Mucosa of stomach (tissue), 1 donor: ENCODE measurements around the gene HAUS5.

Experiments used
- H3K27me3 ChIP-seq: one replicate; pipeline ENCODE4 v1.7.0; 2013; ENCODE audit warnings: mild to moderate bottlenecking, low read length; ENCODE audit not compliant: control insufficient read depth, insufficient read depth
- H3K36me3 ChIP-seq: one replicate; pipeline ENCODE4 v1.7.0; 2013; ENCODE audit warnings: low read length; ENCODE audit not compliant: control insufficient read depth, insufficient read depth
- H3K4me1 ChIP-seq: one replicate; pipeline ENCODE4 v1.7.0; 2013; ENCODE audit warnings: mild to moderate bottlenecking, low read length; ENCODE audit not compliant: control insufficient read depth, insufficient read depth
- H3K4me3 ChIP-seq: one replicate; pipeline ENCODE4 v1.7.0; 2013; ENCODE audit warnings: low read length
- H3K9ac ChIP-seq: one replicate; pipeline ENCODE4 v1.7.0; 2013; ENCODE audit warnings: mild to moderate bottlenecking, low read length, moderate library complexity
- H3K9me3 ChIP-seq: one replicate; pipeline ENCODE4 v1.7.0; 2013; ENCODE audit warnings: mild to moderate bottlenecking, low read length, moderate library complexity; ENCODE audit not compliant: control insufficient read depth
- donor health status: Pancreatic carcinoma.

HAUS5 gene

GRCh38 chr19:35612559-35613321 lies at the start of gene HAUS5:
HAUS5 (plus strand) TSS chr19:35612735; CDS start chr19:35612795, 60 bp downstream.
- H3K27me3 ChIP-seq: no peaks in the 10 kb centered on the region
- no peaks in the 10 kb centered on the region for H3K9me3 ChIP-seq
- H3K4me3 ChIP-seq: peak within 1 kb of the TSS; percentile 66
- H3K4me1 ChIP-seq: peaks cover 13% of the 10 kb centered on the region
- peak within 1 kb of the TSS; percentile 95 for H3K9ac ChIP-seq
- H3K36me3 ChIP-seq: no peaks in the 10 kb centered on the region

GRCh38 chr19:35562776-35563175 lies 49.8 kb upstream of the HAUS5 start:
- peaks cover 31% of the 10 kb centered on the region for H3K27me3 ChIP-seq
- no peak overlapping the region for H3K9ac ChIP-seq
- H3K4me3 ChIP-seq: no peak overlapping the region
- no peaks in the 10 kb centered on the region for H3K9me3 ChIP-seq
- no peaks in the 10 kb centered on the region for H3K36me3 ChIP-seq
- peaks cover 7% of the 10 kb centered on the region for H3K4me1 ChIP-seq

- H3K9ac ChIP-seq: no peak within 1 kb of the TSS
- peaks cover 27% of the 10 kb centered on the region for H3K27me3 ChIP-seq
- H3K36me3 ChIP-seq: no peaks in the 10 kb centered on the region
- no peak within 1 kb of the TSS for H3K4me3 ChIP-seq
- no peaks in the 10 kb centered on the region for H3K9me3 ChIP-seq
- peaks cover 2% of the 10 kb centered on the region for H3K4me1 ChIP-seq
Measured at GRCh38 chr19:35563207-35563829, 49.2 kb upstream of the HAUS5 start, which contains the start of gene ATP4A. ATP4A (minus strand) TSS chr19:35563658; CDS start chr19:35563629, 29 bp downstream.

- H3K4me1 ChIP-seq: no peaks in the 10 kb centered on the region
- H3K36me3 ChIP-seq: no peaks in the 10 kb centered on the region
- peaks cover 10% of the 10 kb centered on the region for H3K27me3 ChIP-seq
- no peaks in the 10 kb centered on the region for H3K9me3 ChIP-seq
- no peak overlapping the region for H3K4me3 ChIP-seq
- H3K9ac ChIP-seq: no peak overlapping the region
Measured at GRCh38 chr19:35565016-35565856, 47.3 kb upstream of the HAUS5 start.

- Histone ChIP-seq H3K9me3 (no peaks in the 10 kb centered on the region), H3K36me3 (no peaks in the 10 kb centered on the region), H3K9ac (no peak overlapping the region), H3K4me1 (no peaks in the 10 kb centered on the region), H3K4me3 (no peak overlapping the region), H3K27me3 (peaks cover 7% of the 10 kb centered on the region)
Measured at GRCh38 chr19:35566738-35567137, 45.8 kb upstream of the HAUS5 start.

- H3K4me1 ChIP-seq: no peaks in the 10 kb centered on the region
- no peaks in the 10 kb centered on the region for H3K9me3 ChIP-seq
- no peak overlapping the region for H3K4me3 ChIP-seq
- H3K27me3 ChIP-seq: peaks cover 7% of the 10 kb centered on the region
- H3K9ac ChIP-seq: no peak overlapping the region
- no peaks in the 10 kb centered on the region for H3K36me3 ChIP-seq
Measured at GRCh38 chr19:35569281-35569781, 43.2 kb upstream of the HAUS5 start.

- H3K27me3 ChIP-seq: peaks cover 7% of the 10 kb centered on the region
Measured at GRCh38 chr19:35571406-35571965, 41.0 kb upstream of the HAUS5 start.

GRCh38 chr19:35577918-35578317 lies 34.6 kb upstream of the HAUS5 start:
- Histone ChIP-seq H3K9ac (no peak overlapping the region), H3K27me3 (no peaks in the 10 kb centered on the region), H3K36me3 (no peaks in the 10 kb centered on the region), H3K4me3 (no peak overlapping the region), H3K4me1 (no peaks in the 10 kb centered on the region), H3K9me3 (no peaks in the 10 kb centered on the region)

More at GRCh38 chr19:35571406-35571965, 41.0 kb upstream of the HAUS5 start:
- Histone ChIP-seq H3K4me1 (no peaks in the 10 kb centered on the region), H3K36me3 (no peaks in the 10 kb centered on the region), H3K4me3 (no peak overlapping the region), H3K9me3 (no peaks in the 10 kb centered on the region), H3K9ac (no peak overlapping the region)

GRCh38 chr19:35578707-35579106 lies 33.8 kb upstream of the HAUS5 start:
- H3K4me3 ChIP-seq: no peak overlapping the region
- no peak overlapping the region for H3K9ac ChIP-seq
- no peaks in the 10 kb centered on the region for H3K4me1 ChIP-seq
- no peaks in the 10 kb centered on the region for H3K27me3 ChIP-seq
- H3K36me3 ChIP-seq: no peaks in the 10 kb centered on the region
- H3K9me3 ChIP-seq: no peaks in the 10 kb centered on the region

- Histone ChIP-seq H3K9ac (no peak overlapping the region), H3K36me3 (no peaks in the 10 kb centered on the region), H3K9me3 (no peaks in the 10 kb centered on the region), H3K27me3 (peaks cover 8% of the 10 kb centered on the region), H3K4me1 (no peaks in the 10 kb centered on the region), H3K4me3 (no peak overlapping the region)
Measured at GRCh38 chr19:35582760-35583159, 29.8 kb upstream of the HAUS5 start.

GRCh38 chr19:35585848-35586247 lies 26.7 kb upstream of the HAUS5 start, which contains the start of gene PMIS2:
PMIS2 (plus strand) TSS chr19:35586173; CDS start chr19:35586260, 87 bp downstream.
- no peak within 1 kb of the TSS for H3K4me3 ChIP-seq
- H3K9me3 ChIP-seq: no peaks in the 10 kb centered on the region
- H3K9ac ChIP-seq: no peak within 1 kb of the TSS
- H3K4me1 ChIP-seq: no peaks in the 10 kb centered on the region
- H3K27me3 ChIP-seq: peaks cover 8% of the 10 kb centered on the region
- H3K36me3 ChIP-seq: no peaks in the 10 kb centered on the region
